H1 (cell line): ENCODE data around the gene MAPK14. TPM values are rescaled to one million over a fixed set of nuclear protein-coding genes. Genes with fewer than 3 reads are reported as not detected.

ENCODE experiments used
- BACH1 ChIP-seq: IDR thresholded peaks from 2 replicates; pipeline ENCODE4 v1.6.1; 2012; ENCODE audit warnings: low read length, improper control_type of control experiment
- BRCA1 ChIP-seq: IDR thresholded peaks from 2 replicates; pipeline ENCODE4 v1.6.1; 2012; ENCODE audit warnings: low read depth, low read length, improper control_type of control experiment
- CHD2 ChIP-seq: IDR thresholded peaks from 2 replicates; pipeline ENCODE4 v1.6.1; 2012; ENCODE audit warnings: low read length, improper control_type of control experiment
- EP300 ChIP-seq, 2 experiments: IDR thresholded peaks; 1 replicate in 1 of 2; 2 replicates in 1 of 2; pipeline ENCODE4 v1.6.1; 2011 to 2012; ENCODE audit warnings: low read depth in 2 of 2, low read length in 2 of 2, mild to moderate bottlenecking in 2 of 2, borderline replicate concordance in 1 of 2, inconsistent platforms in 1 of 2, moderate library complexity in 1 of 2
- GTF2F1 ChIP-seq: IDR thresholded peaks from 2 replicates; pipeline ENCODE4 v1.6.1; 2012; ENCODE audit warnings: low read depth, low read length, improper control_type of control experiment, borderline replicate concordance
- HDAC2 ChIP-seq, 2 experiments: fragments of 300-600 bp in 1 of 2; sonication (generic) in 1 of 2; IDR thresholded peaks; 2 replicates each; pipeline ENCODE4 v1.6.1; 2011 to 2012; ENCODE audit warnings: low read depth in 2 of 2, low read length in 2 of 2, mild to moderate bottlenecking in 2 of 2, moderate library complexity in 2 of 2, borderline replicate concordance in 1 of 2, inconsistent platforms in 1 of 2
- PHF8 ChIP-seq: fragments of 200-600 bp; sonication (generic); conservative IDR thresholded peaks from 2 replicates; pipeline ENCODE4 v1.7.1; 2012; ENCODE audit warnings: low read depth, mild to moderate bottlenecking, inconsistent platforms, low read length, moderate library complexity
- POLR2AphosphoS5 ChIP-seq: IDR thresholded peaks from 2 replicates; pipeline ENCODE4 v1.6.1; 2011; ENCODE audit warnings: low read depth, low read length
- SIN3A ChIP-seq, 2 experiments: IDR thresholded peaks in 1 of 2; conservative IDR thresholded peaks in 1 of 2; 2 replicates each; pipeline ENCODE4 v1.6.1; 2011 to 2012; ENCODE audit warnings: low read length in 2 of 2, improper control_type of control experiment in 1 of 2, low read depth in 1 of 2, mild to moderate bottlenecking in 1 of 2
- SIX5 ChIP-seq: IDR thresholded peaks from 2 replicates; pipeline ENCODE4 v1.6.1; 2011; ENCODE audit warnings: mild to moderate bottlenecking, low read depth, low read length
- TAF1 ChIP-seq: IDR thresholded peaks from 2 replicates; pipeline ENCODE4 v1.6.1; 2011; ENCODE audit warnings: mild to moderate bottlenecking, low read depth, low read length
- TAF7 ChIP-seq: optimal IDR thresholded peaks from 2 replicates; pipeline ENCODE3; 2011; ENCODE audit warnings: low read depth, mild to moderate bottlenecking, inconsistent platforms, low read length, moderate library complexity, borderline replicate concordance
- TBP ChIP-seq: IDR thresholded peaks from 2 replicates; pipeline ENCODE4 v1.6.1; 2011; ENCODE audit warnings: low read depth, low read length, improper control_type of control experiment
- ZNF274 ChIP-seq: IDR thresholded peaks from 2 replicates; pipeline ENCODE4 v1.7.0; 2012; ENCODE audit warnings: low read length, borderline replicate concordance; ENCODE audit errors: extremely low read depth
- polyA plus RNA-seq, 7 experiments: library from polyadenylated mRNA; depleted of rRNA in 3 of 7; stranded (reverse) in 5 of 7; unstranded in 2 of 7; fragments of >200 nt in 5 of 7; fragments of 200-250 nt in 2 of 7; gene quantifications; 1 replicate in 5 of 7; 2 replicates in 1 of 7; 4 replicates in 1 of 7; pipeline versions ENCODE4 v1.2.1 to v1.2.3, GENCODE V29; 2011 to 2013; ENCODE audit warnings: missing spikeins in 2 of 7, mixed read lengths in 2 of 7
- total RNA-seq: library from RNA; stranded (reverse); fragmentation: NEBNext Ultra II Directional; extraction: Animal tissue kit (Norgen Biotek cat#: 25700); gene quantifications from 2 replicates; pipeline ENCODE4 v1.2.1, GENCODE V29; 2021
- TF ChIP-seq, protein P1 (sequence below): IDR thresholded peaks from 2 replicates; pipeline ENCODE4 v1.6.1; 2012; ENCODE audit warnings: low read length, inconsistent platforms
- TF ChIP-seq, protein P2 (sequence below), 3 experiments: IDR thresholded peaks; 1 replicate in 2 of 3; 2 replicates in 1 of 3; pipeline versions ENCODE4 v1.5.1 to v1.6.1; 2011; ENCODE audit warnings: low read length in 3 of 3, mild to moderate bottlenecking in 3 of 3, inconsistent platforms in 2 of 3, low read depth in 1 of 3, moderate library complexity in 1 of 3; ENCODE audit not compliant: insufficient read depth in 1 of 3; ENCODE audit errors: control extremely low read depth in 1 of 3

Gene MAPK14
- total and polyA plus RNA-seq, 2 of the 8 experiments (the other 6 are each of a cell fraction or from before 2014, with no cell fraction given): 18.1 to 39.3 TPM

DNA sequence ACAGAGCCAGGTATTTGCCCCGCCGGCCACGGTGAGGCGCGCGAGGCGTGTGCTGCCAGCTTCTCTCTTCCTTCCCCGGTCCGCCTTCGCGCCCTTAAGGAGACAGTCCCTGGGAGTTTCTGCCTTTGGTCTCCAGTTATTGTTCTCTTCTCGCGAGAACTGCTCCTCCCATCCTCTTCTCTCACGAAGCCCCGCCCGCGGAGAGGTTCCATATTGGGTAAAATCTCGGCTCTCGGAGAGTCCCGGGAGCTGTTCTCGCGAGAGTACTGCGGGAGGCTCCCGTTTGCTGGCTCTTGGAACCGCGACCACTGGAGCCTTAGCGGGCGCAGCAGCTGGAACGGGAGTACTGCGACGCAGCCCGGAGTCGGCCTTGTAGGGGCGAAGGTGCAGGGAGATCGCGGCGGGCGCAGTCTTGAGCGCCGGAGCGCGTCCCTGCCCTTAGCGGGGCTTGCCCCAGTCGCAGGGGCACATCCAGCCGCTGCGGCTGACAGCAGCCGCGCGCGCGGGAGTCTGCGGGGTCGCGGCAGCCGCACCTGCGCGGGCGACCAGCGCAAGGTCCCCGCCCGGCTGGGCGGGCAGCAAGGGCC lies at the start of gene MAPK14 (continued):
- TF ChIP-seq, protein P1, sequence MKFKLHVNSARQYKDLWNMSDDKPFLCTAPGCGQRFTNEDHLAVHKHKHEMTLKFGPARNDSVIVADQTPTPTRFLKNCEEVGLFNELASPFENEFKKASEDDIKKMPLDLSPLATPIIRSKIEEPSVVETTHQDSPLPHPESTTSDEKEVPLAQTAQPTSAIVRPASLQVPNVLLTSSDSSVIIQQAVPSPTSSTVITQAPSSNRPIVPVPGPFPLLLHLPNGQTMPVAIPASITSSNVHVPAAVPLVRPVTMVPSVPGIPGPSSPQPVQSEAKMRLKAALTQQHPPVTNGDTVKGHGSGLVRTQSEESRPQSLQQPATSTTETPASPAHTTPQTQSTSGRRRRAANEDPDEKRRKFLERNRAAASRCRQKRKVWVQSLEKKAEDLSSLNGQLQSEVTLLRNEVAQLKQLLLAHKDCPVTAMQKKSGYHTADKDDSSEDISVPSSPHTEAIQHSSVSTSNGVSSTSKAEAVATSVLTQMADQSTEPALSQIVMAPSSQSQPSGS: peak; percentile 93
- TF ChIP-seq SIX5 (no peak), EP300 (IDR thresholded peaks at IDR 0.05; ENCODE audit: borderline replicate concordance in 1 of 2, low read depth in 2 of 2, low read length in 2 of 2) (no peak), CHD2 (peak; percentile 100), ZNF274 (no peak), GTF2F1 (0 out of 2 replicates have a peak, but pooled peaks have one; percentile 51), TAF1 (peak; percentile 95), BACH1 (peak; percentile 73; the same call in 1 of the 2 replicates), SIN3A (conservative IDR thresholded peaks at IDR 0.05 in 1 of 2, IDR thresholded peaks at IDR 0.05 in 1 of 2; ENCODE audit: low read depth in 1 of 2, low read length in 2 of 2) (0 out of 4 replicates have a peak, but pooled peaks of 1 of the 2 experiments have one; percentile 50), POLR2AphosphoS5 (peak; percentile 96), HDAC2 (IDR thresholded peaks at IDR 0.05; ENCODE audit: borderline replicate concordance in 1 of 2, low read depth in 2 of 2, low read length in 2 of 2) (0 out of 4 replicates have a peak, but pooled peaks of 1 of the 2 experiments have one; percentile 15), BRCA1 (peak; percentile 99), PHF8 (peak; percentile 89), TAF7 (peak; percentile 92), TBP (peak; percentile 89)
- TF ChIP-seq, protein P2, sequence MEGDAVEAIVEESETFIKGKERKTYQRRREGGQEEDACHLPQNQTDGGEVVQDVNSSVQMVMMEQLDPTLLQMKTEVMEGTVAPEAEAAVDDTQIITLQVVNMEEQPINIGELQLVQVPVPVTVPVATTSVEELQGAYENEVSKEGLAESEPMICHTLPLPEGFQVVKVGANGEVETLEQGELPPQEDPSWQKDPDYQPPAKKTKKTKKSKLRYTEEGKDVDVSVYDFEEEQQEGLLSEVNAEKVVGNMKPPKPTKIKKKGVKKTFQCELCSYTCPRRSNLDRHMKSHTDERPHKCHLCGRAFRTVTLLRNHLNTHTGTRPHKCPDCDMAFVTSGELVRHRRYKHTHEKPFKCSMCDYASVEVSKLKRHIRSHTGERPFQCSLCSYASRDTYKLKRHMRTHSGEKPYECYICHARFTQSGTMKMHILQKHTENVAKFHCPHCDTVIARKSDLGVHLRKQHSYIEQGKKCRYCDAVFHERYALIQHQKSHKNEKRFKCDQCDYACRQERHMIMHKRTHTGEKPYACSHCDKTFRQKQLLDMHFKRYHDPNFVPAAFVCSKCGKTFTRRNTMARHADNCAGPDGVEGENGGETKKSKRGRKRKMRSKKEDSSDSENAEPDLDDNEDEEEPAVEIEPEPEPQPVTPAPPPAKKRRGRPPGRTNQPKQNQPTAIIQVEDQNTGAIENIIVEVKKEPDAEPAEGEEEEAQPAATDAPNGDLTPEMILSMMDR (IDR thresholded peaks at IDR 0.05; ENCODE audit: control extremely low read depth in 1 of 3, insufficient read depth in 1 of 3, low read depth in 1 of 3, low read length in 3 of 3): peak; percentile 68 to 88 (median 86)
